Esophagus squamous epithelium (tissue), 5 donors: ENCODE measurements around the gene SPEF2. TPM values are rescaled to one million over a fixed set of nuclear protein-coding genes. Genes with fewer than 3 reads are reported as not detected.
A peak's percentile ranks its signal among the peaks of the same experiment; 100 is the strongest.

Experiments
- DNase-seq: peaks from one replicate; lab custom pipeline; 2025; lab: John Stamatoyannopoulos, UW
- H3K27ac ChIP-seq, 4 donors: fragments of 200-600 bp; sonication (generic); one replicate each; pipeline ENCODE4 v1.5.1; 2016 to 2019; ENCODE audit warnings: mild to moderate bottlenecking in 1 of 4
- H3K27me3 ChIP-seq, 4 donors: fragments of 200-600 bp; sonication (generic); 1 replicate in 3 of 4; 2 replicates in 1 of 4; pipeline versions ENCODE4 v1.5.1 to v1.6.0; 2017 to 2021; ENCODE audit warnings: antibody characterized with exemption in 1 of 4
- H3K36me3 ChIP-seq, 3 donors: fragments of 200-600 bp; sonication (generic); one replicate each; pipeline ENCODE4 v1.5.1; 2016 to 2019
- H3K4me1 ChIP-seq, 3 donors: fragments of 200-600 bp; sonication (generic); one replicate each; pipeline ENCODE4 v1.5.1; 2017 to 2019
- H3K4me3 ChIP-seq, 4 donors: fragments of 200-600 bp; sonication (generic); 1 replicate in 3 of 4; 2 replicates in 1 of 4; pipeline ENCODE4 v1.5.1; 2016 to 2019; ENCODE audit warnings: mild to moderate bottlenecking in 2 of 4, moderate library complexity in 1 of 4
- H3K9me3 ChIP-seq, 3 donors: fragments of 200-600 bp; sonication (generic); one replicate each; pipeline ENCODE4 v1.5.1; 2016 to 2019
- POLR2A ChIP-seq, 4 donors: fragments of 450-650 bp; IDR thresholded peaks; one replicate each; pipeline ENCODE4 v1.6.1; 2017; ENCODE audit warnings: antibody characterized with exemption in 4 of 4, mild to moderate bottlenecking in 4 of 4, moderate library complexity in 3 of 4
- WGBS, 2 donors: methylation state at CpG; one replicate each; pipeline ENCODE4 v1.1.5; 2018; 5-methylcytosine and 5-hydroxymethylcytosine counted together
- intact Hi-C: fragments of 100-400 bp; cut with DNase I; formaldehyde crosslinking; loops from one replicate; pipeline ENCODE4 v1.15.0; 2022
- total RNA-seq, 4 donors: library from RNA; depleted of rRNA; stranded (reverse); fragments of >200 nt; gene quantifications; one replicate each; pipeline ENCODE4 v1.1.0, GENCODE V29; 2016
- TF ChIP-seq, protein P1 (sequence below), 6 experiments: fragments of 450-650 bp in 4 of 6; fragments of 200-600 bp in 2 of 6; sonication (generic) in 2 of 6; IDR thresholded peaks; one replicate each; pipeline ENCODE4 v1.5.1; 2016 to 2019; ENCODE audit warnings: antibody characterized with exemption in 6 of 6, mild to moderate bottlenecking in 4 of 6, moderate library complexity in 4 of 6
- donor health status: DM: yes; HTN: yes; CAD: no.

Gene SPEF2
- total RNA-seq, 4 donors from 2014 or later = 1.2 to 6.1 (median 3.0) TPM

DNA sequence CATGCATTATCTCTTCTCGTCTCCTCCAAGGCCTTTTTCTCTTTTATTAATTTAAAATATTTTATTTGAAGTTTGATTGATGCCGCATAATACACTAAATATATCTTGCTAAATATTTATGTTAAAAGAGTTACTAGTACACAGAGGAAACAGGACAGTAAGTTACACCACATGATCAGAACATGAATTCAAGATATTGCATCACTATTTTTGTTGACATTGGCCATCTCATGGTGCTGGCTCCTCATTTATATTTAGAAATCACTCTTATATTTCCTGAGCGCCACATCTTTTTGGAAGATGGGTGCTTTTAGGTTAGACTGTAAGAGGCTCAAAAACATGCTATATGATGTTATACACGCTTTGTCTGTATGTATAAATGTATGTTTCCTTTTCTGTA lies 23.0 kb downstream of the SPEF2 start:
- WGBS, 2 donors = 63 to 91% methylated on average over 4 of the region's 4 CpGs
- DNase-seq = no peak
- H3K9me3 ChIP-seq = no peaks in the 10 kb centered on the region
- intact Hi-C loops = no loop called here
- no peak overlapping the region for H3K4me3 ChIP-seq
- no peaks in the 10 kb centered on the region for H3K4me1 ChIP-seq
- H3K36me3 ChIP-seq = no peaks in the 10 kb centered on the region
- H3K27ac ChIP-seq = no peak overlapping the region
- no peaks in the 10 kb centered on the region for H3K27me3 ChIP-seq
- no peak for TF ChIP-seq POLR2A (IDR thresholded peaks at IDR 0.05)

DNA sequence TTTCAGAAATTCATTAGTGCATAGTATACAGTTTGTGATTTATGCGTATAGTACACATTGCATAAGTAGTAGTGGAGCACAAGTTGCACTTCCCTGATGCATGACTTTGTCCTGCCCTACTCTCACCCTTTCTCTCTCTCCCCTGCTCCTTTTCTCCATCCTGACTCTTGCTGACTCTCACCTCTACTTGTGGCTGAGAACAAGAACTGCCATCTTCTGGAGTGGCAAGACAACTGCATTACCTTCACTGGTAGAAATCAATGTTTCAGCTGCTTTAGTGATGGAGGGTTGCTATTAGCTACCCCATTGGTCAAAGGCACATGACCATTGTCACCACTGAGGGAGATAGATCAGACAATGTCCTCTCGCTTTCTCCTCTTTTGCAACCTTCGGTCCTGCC lies 26.9 kb downstream of the SPEF2 start:
- intact Hi-C loops = no loop called here
- 90 to 91% methylated on average over 3 of the region's 3 CpGs for WGBS, 2 donors
- Histone ChIP-seq H3K4me3 (no peak overlapping the region), H3K27ac (no peak overlapping the region), H3K36me3 (no peaks in the 10 kb centered on the region), H3K9me3 (no peaks in the 10 kb centered on the region), H3K4me1 (no peaks in the 10 kb centered on the region), H3K27me3 (no peaks in the 10 kb centered on the region)
- no peak for TF ChIP-seq POLR2A (IDR thresholded peaks at IDR 0.05)
- TF ChIP-seq, protein P1, sequence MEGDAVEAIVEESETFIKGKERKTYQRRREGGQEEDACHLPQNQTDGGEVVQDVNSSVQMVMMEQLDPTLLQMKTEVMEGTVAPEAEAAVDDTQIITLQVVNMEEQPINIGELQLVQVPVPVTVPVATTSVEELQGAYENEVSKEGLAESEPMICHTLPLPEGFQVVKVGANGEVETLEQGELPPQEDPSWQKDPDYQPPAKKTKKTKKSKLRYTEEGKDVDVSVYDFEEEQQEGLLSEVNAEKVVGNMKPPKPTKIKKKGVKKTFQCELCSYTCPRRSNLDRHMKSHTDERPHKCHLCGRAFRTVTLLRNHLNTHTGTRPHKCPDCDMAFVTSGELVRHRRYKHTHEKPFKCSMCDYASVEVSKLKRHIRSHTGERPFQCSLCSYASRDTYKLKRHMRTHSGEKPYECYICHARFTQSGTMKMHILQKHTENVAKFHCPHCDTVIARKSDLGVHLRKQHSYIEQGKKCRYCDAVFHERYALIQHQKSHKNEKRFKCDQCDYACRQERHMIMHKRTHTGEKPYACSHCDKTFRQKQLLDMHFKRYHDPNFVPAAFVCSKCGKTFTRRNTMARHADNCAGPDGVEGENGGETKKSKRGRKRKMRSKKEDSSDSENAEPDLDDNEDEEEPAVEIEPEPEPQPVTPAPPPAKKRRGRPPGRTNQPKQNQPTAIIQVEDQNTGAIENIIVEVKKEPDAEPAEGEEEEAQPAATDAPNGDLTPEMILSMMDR (IDR thresholded peaks at IDR 0.05) = no peak
- DNase-seq = no peak

DNA sequence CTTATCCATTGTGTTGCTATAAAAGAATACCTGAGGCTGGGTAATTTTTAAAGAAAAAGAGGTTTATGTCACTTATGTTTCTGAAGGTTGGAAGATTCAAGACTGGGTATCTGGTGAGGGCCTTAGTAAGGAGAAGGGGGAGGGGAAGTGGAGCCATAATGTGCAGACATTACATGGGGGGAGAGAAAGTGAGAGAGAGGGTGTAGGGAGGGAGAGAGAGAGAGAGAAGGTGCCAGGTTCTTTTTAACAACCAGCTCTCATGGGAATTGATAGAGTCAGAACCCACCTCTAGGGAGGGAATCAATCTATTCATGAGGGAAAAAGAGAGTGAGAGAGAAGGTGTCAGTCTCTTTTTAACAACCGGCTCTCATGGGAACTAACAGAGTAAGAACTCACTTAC lies 29.5 kb downstream of the SPEF2 start:
- Histone ChIP-seq H3K9me3 (no peaks in the 10 kb centered on the region), H3K36me3 (no peaks in the 10 kb centered on the region), H3K4me3 (no peak overlapping the region), H3K4me1 (no peaks in the 10 kb centered on the region), H3K27ac (no peak overlapping the region), H3K27me3 (no peaks in the 10 kb centered on the region)
- intact Hi-C loops = no loop called here
- 91 to 92% methylated on average over 1 of the region's 1 CpG for WGBS, 2 donors
- TF ChIP-seq, protein P1 (IDR thresholded peaks at IDR 0.05) = no peak
- no peak for TF ChIP-seq POLR2A (IDR thresholded peaks at IDR 0.05)
- no peak for DNase-seq

DNA sequence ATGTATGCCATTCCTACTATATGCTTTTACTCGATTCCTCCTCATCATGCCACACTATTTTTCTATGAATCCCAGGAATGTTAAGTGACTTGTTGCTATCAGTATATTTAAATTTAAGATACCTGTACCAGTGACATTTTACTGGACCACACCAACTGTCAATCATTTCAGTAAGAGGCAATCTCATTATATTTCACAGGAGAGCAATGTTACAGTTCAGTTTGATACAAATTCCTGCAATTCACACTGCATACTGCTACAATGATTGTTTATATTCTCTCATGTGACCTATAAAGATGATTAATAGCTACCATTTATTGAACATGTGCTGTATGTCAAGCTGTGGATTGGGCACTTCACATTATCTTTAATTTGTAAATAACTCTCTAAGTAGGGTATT lies 30.0 kb downstream of the SPEF2 start:
- no peak overlapping the region for H3K27ac ChIP-seq
- TF ChIP-seq, protein P1 (IDR thresholded peaks at IDR 0.05) = no peak
- no peak for TF ChIP-seq POLR2A (IDR thresholded peaks at IDR 0.05)
- no peaks in the 10 kb centered on the region for H3K36me3 ChIP-seq
- 62 to 94% methylated on average over 1 of the region's 1 CpG for WGBS, 2 donors
- no peaks in the 10 kb centered on the region for H3K27me3 ChIP-seq
- no peaks in the 10 kb centered on the region for H3K9me3 ChIP-seq
- DNase-seq = no peak
- intact Hi-C loops = no loop called here
- H3K4me1 ChIP-seq = no peaks in the 10 kb centered on the region
- no peak overlapping the region for H3K4me3 ChIP-seq

DNA sequence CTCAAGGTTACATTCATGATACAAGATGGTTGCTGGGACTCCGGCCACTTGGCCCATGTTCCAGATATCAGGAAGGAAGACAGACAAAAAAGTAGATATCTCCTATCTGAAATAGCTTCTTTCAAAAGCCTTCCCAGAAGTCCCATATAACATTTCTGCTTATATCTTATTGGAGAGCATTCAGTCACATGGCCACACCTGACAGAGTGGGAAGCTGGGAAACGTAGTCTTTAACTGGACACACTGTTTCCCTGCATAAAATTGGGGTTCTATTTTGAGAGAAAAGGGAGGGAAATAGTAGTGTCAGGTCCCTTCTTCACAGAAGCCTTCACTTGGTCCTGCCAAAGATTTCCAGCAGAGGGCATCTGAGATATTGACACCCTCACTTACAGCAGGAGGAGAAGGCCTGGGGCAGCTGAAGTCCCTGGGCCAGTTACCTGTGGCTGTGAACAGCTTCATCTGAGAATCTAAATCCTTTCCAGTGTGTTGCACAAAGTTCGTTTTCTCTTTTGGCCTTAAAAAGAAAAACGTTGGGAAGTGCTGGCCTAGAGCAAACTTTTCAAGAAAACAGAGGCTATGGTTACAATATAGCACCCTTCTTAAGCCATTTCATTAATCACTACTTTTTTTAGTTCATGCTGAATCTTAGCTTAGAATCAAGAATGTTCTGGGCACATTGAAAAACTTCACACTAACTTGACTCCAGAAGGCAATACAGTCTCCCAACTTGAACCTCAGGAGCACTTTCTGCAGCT lies 33.5 kb downstream of the SPEF2 start:
- H3K4me3 ChIP-seq = no peak overlapping the region
- intact Hi-C loops = loop anchor here (10.0 kb wide), 1 partner anchor 274 kb away; no protein-coding TSS in a partner anchor
- DNase-seq = no peak
- H3K27me3 ChIP-seq = no peaks in the 10 kb centered on the region
- no peaks in the 10 kb centered on the region for H3K4me1 ChIP-seq
- no peak for TF ChIP-seq POLR2A (IDR thresholded peaks at IDR 0.05)
- TF ChIP-seq, protein P1 (IDR thresholded peaks at IDR 0.05) = peak in 4 of 6 experiments; percentile 17 to 48 (median 27)
- no peak overlapping the region for H3K27ac ChIP-seq
- H3K9me3 ChIP-seq = no peaks in the 10 kb centered on the region
- H3K36me3 ChIP-seq = no peaks in the 10 kb centered on the region
- WGBS, 2 donors = 31 to 60% methylated on average over 4 of the region's 4 CpGs
